Activated naive CD4-positive, alpha-beta T cell treated with anti-CD3 and anti-CD28 coated beads, Interleukin-2, amount 10 ng/mL, durations not matched to agents 7 days and 5 days (primary cell): ENCODE data around the gene MET.

ENCODE experiments used
- CTCF ChIA-PET: fragments of 350-600 bp; sonication (Branson Sonifier 250); formaldehyde crosslinking; loops from one replicate; lab custom pipeline; 2021; ENCODE audit warnings: antibody characterized with exemption; lab: Charles Lee
- DNase-seq: peaks from one replicate; pipeline ENCODE4 v3.0.0-alpha.2; 2020
- H3K27ac Mint-ChIP-seq: one replicate; pipeline ENCODE4 v1.8.0; 2021; ENCODE audit warnings: mild to moderate bottlenecking, moderate library complexity, mixed read lengths
- H3K27me3 Mint-ChIP-seq: one replicate; pipeline ENCODE4 v1.8.0; 2021; ENCODE audit warnings: mild to moderate bottlenecking, mixed read lengths
- H3K36me3 Mint-ChIP-seq: one replicate; pipeline ENCODE4 v1.8.0; 2021; ENCODE audit warnings: mixed read lengths
- H3K4me1 Mint-ChIP-seq: one replicate; pipeline ENCODE4 v1.8.0; 2021; ENCODE audit warnings: mixed read lengths
- H3K4me3 Mint-ChIP-seq: one replicate; pipeline ENCODE4 v1.8.0; 2021; ENCODE audit warnings: mild to moderate bottlenecking, moderate library complexity, mixed read lengths
- H3K9me3 Mint-ChIP-seq: one replicate; pipeline ENCODE4 v1.8.0; 2021; ENCODE audit warnings: mixed read lengths

The MET gene

GRCh38 chr7:116776610-116777289, 104.8 kb downstream of the MET start:
- CTCF ChIA-PET, result interaction anchor here (1.5 kb wide), 1 partner anchor 10 kb away, joined by 3 read pairs; no protein-coding TSS in a partner anchor
- no peaks in the 10 kb centered on the region for H3K36me3 Mint-ChIP-seq
- no peak overlapping the region for H3K27ac Mint-ChIP-seq
- DNase-seq, result no peak
- H3K4me3 Mint-ChIP-seq, result no peak overlapping the region
- H3K9me3 Mint-ChIP-seq, result no peaks in the 10 kb centered on the region
- peaks cover 4% of the 10 kb centered on the region for H3K27me3 Mint-ChIP-seq
- H3K4me1 Mint-ChIP-seq, result no peaks in the 10 kb centered on the region

DNA sequence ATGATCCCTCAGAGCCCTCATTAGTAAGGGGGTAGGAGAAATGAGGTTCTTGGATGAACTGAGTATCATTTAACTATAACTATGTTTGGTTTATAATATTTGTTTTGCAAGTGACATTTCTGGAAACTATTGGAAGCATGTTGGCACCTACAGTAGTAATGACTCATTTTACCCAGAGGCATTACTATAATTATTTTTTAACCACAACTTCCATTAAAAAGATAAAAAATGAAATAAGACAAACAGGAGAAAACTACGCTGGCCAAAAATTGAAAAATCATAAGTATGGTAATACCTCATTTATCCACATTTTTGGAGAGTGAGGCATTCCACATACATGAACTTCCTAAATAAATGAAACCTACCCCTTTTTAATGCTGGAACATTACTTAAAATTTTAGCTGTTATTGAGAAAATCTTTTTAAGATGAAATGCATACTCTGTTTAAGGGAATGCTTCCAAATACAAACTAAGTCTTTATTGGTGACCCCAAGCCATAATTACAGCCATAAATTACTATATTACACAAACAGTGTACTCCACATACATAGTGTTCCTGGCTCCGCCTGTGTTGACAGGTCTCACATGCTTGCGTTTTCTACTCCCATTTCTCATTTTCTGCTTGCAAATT, 105.8 kb downstream of the MET start:
- no peak overlapping the region for H3K27ac Mint-ChIP-seq
- no peak for DNase-seq
- no peaks in the 10 kb centered on the region for H3K4me1 Mint-ChIP-seq
- H3K4me3 Mint-ChIP-seq, result no peak overlapping the region
- H3K36me3 Mint-ChIP-seq, result no peaks in the 10 kb centered on the region
- H3K27me3 Mint-ChIP-seq, result peaks cover 4% of the 10 kb centered on the region
- CTCF ChIA-PET, result interaction anchor here (1.5 kb wide), 1 partner anchor 9 kb away, joined by 3 read pairs; no protein-coding TSS in a partner anchor
- H3K9me3 Mint-ChIP-seq, result no peaks in the 10 kb centered on the region

- no peak overlapping the region for H3K27ac Mint-ChIP-seq
- no peaks in the 10 kb centered on the region for H3K9me3 Mint-ChIP-seq
- no peaks in the 10 kb centered on the region for H3K4me1 Mint-ChIP-seq
- no peak overlapping the region for H3K4me3 Mint-ChIP-seq
- CTCF ChIA-PET, result no interaction called here
- DNase-seq, result no peak
- no peaks in the 10 kb centered on the region for H3K27me3 Mint-ChIP-seq
- no peaks in the 10 kb centered on the region for H3K36me3 Mint-ChIP-seq
Measured at GRCh38 chr7:116779216-116779615, 107.2 kb downstream of the MET start.

DNA sequence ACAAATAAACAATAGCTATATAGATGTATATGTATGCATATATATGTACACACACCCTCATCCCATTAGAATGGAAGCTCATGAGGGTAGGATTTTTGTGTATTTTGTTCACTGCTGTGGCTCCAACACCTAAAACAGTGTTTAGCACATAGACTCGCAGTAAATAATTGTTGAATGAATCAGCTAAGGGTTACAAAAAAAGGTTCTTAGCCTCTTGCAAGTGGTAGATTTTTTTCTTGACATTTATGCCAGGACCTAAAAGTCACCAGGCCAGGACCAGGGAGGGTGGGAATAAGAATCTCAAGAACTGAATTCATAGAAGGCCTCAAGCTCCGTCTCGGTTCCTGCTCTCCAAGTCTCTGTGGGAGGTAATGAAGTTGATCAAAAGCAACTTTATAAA, 107.9 kb downstream of the MET start:
- CTCF ChIA-PET, result no interaction called here
- no peak overlapping the region for H3K27ac Mint-ChIP-seq
- no peaks in the 10 kb centered on the region for H3K36me3 Mint-ChIP-seq
- H3K4me3 Mint-ChIP-seq, result no peak overlapping the region
- DNase-seq, result no peak
- no peaks in the 10 kb centered on the region for H3K27me3 Mint-ChIP-seq
- H3K4me1 Mint-ChIP-seq, result no peaks in the 10 kb centered on the region
- H3K9me3 Mint-ChIP-seq, result no peaks in the 10 kb centered on the region

GRCh38 chr7:116780521-116780920, 108.5 kb downstream of the MET start:
- Mint-ChIP-seq H3K9me3 (no peaks in the 10 kb centered on the region), H3K4me1 (no peaks in the 10 kb centered on the region), H3K27ac (no peak overlapping the region), H3K4me3 (no peak overlapping the region), H3K36me3 (no peaks in the 10 kb centered on the region), H3K27me3 (no peaks in the 10 kb centered on the region)
- no peak for DNase-seq
- CTCF ChIA-PET, result no interaction called here

GRCh38 chr7:116780966-116781365, 109.0 kb downstream of the MET start:
- H3K4me3 Mint-ChIP-seq, result no peak overlapping the region
- no peak overlapping the region for H3K27ac Mint-ChIP-seq
- no peaks in the 10 kb centered on the region for H3K27me3 Mint-ChIP-seq
- no peak for DNase-seq
- no peaks in the 10 kb centered on the region for H3K9me3 Mint-ChIP-seq
- no peaks in the 10 kb centered on the region for H3K4me1 Mint-ChIP-seq
- no peaks in the 10 kb centered on the region for H3K36me3 Mint-ChIP-seq
- CTCF ChIA-PET, result no interaction called here

DNA sequence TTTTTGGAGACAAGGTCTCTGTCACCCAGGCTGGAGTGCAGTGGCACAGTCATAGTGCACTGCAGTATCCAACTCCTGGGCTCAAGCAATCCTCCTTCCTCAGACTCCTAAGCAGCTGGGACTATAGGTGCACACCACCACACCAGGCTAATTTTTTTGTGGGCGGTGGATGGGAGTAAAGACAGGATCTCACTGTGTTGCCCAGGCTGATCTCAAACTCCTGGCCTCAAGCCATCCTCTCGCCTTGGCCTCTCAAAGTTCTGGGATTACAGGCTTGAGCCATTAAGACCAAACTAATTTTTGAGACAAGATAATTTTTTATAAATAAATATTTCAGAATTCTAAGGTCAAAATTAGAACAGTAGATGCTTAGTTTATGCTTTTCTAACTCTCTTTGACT, 109.6 kb downstream of the MET start:
- Mint-ChIP-seq H3K9me3 (no peaks in the 10 kb centered on the region), H3K36me3 (no peaks in the 10 kb centered on the region), H3K4me1 (no peaks in the 10 kb centered on the region), H3K27me3 (no peaks in the 10 kb centered on the region), H3K4me3 (no peak overlapping the region), H3K27ac (no peak overlapping the region)
- CTCF ChIA-PET, result interaction anchor here (0.9 kb wide), 1 partner anchor 190 kb away, joined by 3 read pairs; no protein-coding TSS in a partner anchor
- DNase-seq, result no peak

DNA sequence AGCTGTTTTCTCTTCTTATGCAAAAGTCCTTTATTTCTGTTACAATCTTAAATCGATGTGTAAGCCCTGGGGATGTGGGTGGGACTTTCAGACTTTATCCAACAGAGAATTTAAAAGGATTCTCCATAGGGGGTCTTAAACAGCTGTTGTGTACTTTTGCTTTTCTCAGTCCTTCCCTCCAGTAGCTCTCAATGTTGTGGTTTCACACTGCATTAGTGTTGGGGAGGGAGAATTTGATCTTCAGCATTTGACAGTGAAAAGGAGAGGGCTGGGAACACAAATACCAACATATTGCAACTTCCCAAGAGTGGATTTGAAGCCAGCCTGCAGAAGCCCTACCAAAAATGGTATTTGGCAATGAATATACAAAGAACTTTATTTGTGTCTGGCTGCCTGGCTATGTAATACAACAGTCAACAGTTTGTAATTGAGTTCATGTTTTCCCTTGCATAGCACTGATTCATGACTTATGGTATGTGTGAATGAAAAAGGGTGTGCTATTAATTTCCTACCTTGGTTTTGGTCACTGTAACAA, 110.2 kb downstream of the MET start:
- no peak overlapping the region for H3K4me3 Mint-ChIP-seq
- CTCF ChIA-PET, result interaction anchor here (0.7 to 0.9 kb wide), 2 partner anchors 190 to 191 kb away, joined by 3 read pairs; no protein-coding TSS in a partner anchor
- H3K27ac Mint-ChIP-seq, result no peak overlapping the region
- no peaks in the 10 kb centered on the region for H3K9me3 Mint-ChIP-seq
- H3K4me1 Mint-ChIP-seq, result no peaks in the 10 kb centered on the region
- H3K36me3 Mint-ChIP-seq, result no peaks in the 10 kb centered on the region
- H3K27me3 Mint-ChIP-seq, result no peaks in the 10 kb centered on the region
- no peak for DNase-seq

- Mint-ChIP-seq H3K4me1 (no peaks in the 10 kb centered on the region), H3K27ac (no peak overlapping the region), H3K36me3 (no peaks in the 10 kb centered on the region), H3K4me3 (no peak overlapping the region), H3K27me3 (no peaks in the 10 kb centered on the region), H3K9me3 (no peaks in the 10 kb centered on the region)
- no peak for DNase-seq
- CTCF ChIA-PET, result interaction anchor here (5.2 kb wide), 1 partner anchor 192 kb away, joined by 41 read pairs; no protein-coding TSS in a partner anchor
Measured at GRCh38 chr7:116783666-116784318, 111.8 kb downstream of the MET start.

- DNase-seq, result no peak
- no peaks in the 10 kb centered on the region for H3K4me1 Mint-ChIP-seq
- no peaks in the 10 kb centered on the region for H3K36me3 Mint-ChIP-seq
- no peak overlapping the region for H3K4me3 Mint-ChIP-seq
- H3K9me3 Mint-ChIP-seq, result no peaks in the 10 kb centered on the region
- no peaks in the 10 kb centered on the region for H3K27me3 Mint-ChIP-seq
- CTCF ChIA-PET, result interaction anchor here (5.2 kb wide), 1 partner anchor 193 kb away, joined by 41 read pairs; no protein-coding TSS in a partner anchor
- no peak overlapping the region for H3K27ac Mint-ChIP-seq
Measured at GRCh38 chr7:116784647-116785046, 112.7 kb downstream of the MET start.

GRCh38 chr7:116785843-116786242, 113.8 kb downstream of the MET start:
- no peaks in the 10 kb centered on the region for H3K9me3 Mint-ChIP-seq
- no peak overlapping the region for H3K4me3 Mint-ChIP-seq
- no peak for DNase-seq
- H3K4me1 Mint-ChIP-seq, result no peaks in the 10 kb centered on the region
- H3K27ac Mint-ChIP-seq, result no peak overlapping the region
- CTCF ChIA-PET, result interaction anchor here (0.7 to 5.2 kb wide), 3 partner anchors 114 to 550 kb away, joined by 3 to 41 read pairs (median 6); partner anchors contain the start of gene MET
- no peaks in the 10 kb centered on the region for H3K36me3 Mint-ChIP-seq
- no peaks in the 10 kb centered on the region for H3K27me3 Mint-ChIP-seq

DNA sequence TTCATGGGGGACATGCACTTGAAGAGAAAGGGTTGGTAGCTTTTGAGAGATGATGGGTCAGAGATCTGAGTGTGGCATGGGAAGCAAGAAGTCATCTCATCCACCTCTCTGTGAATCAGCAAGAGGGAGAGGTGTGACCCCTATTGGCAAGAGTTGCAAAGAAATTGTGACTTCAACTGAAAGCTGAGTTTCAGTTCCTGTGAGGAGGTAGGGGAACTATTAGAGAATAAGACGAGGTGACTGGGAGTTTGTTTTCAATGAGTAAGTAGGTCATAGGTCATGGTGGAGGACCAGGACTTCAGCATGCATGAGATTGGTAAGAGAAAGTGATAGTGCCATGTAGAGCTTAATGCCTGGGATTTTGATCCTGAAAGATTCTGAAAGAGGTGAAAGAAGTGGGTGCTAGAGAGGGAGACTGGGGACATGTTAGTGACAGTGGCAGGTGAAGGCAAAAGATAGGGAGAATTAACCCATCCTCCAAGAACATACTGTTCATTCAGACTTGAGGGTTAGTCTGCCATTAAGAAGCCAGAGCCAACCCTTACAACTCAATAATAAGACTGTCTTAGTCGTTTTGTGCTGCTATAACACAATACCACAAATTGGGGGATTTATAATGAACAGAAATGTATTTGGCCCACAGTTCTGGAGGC, 114.9 kb downstream of the MET start:
- Mint-ChIP-seq H3K27ac (no peak overlapping the region), H3K4me3 (no peak overlapping the region), H3K4me1 (no peaks in the 10 kb centered on the region), H3K36me3 (no peaks in the 10 kb centered on the region), H3K9me3 (no peaks in the 10 kb centered on the region), H3K27me3 (no peaks in the 10 kb centered on the region)
- CTCF ChIA-PET, result interaction anchor here (0.7 to 5.2 kb wide), 4 partner anchors 9 to 196 kb away, joined by 3 to 41 read pairs (median 4); partner anchors contain the start of gene MET
- DNase-seq, result peak; percentile 24

DNA sequence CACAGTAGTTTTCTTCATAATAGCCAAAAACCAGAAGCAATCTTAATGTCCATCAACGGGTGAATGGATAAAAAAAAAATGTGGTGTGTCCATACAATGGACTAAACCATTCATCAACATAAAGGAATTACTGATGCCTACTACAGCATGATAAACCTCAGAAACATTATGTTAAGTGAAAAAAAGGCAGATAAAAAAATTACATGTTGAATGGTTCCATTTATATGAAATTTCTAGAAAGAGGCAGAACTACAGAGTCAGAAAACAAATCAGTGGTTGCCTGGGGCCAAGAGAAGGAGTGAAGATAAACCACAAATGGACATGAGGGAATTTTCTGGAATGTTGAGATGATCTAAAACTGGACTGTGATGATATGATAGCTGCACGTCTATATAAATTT, 115.9 kb downstream of the MET start:
- Mint-ChIP-seq H3K36me3 (no peaks in the 10 kb centered on the region), H3K27me3 (no peaks in the 10 kb centered on the region), H3K27ac (no peak overlapping the region), H3K4me1 (no peaks in the 10 kb centered on the region), H3K4me3 (no peak overlapping the region), H3K9me3 (no peaks in the 10 kb centered on the region)
- no peak for DNase-seq
- CTCF ChIA-PET, result interaction anchor here (5.2 kb wide), 1 partner anchor 197 kb away, joined by 41 read pairs; no protein-coding TSS in a partner anchor
